ENCODE results near the gene CLEC7A.

- no peak for TF ChIP-seq POLR2AphosphoS5 (IDR thresholded peaks at IDR 0.05; ENCODE audit: low read depth)
- no peak for TF ChIP-seq GABPA (IDR thresholded peaks at IDR 0.05; ENCODE audit: low read depth)
- TF ChIP-seq, protein P1, sequence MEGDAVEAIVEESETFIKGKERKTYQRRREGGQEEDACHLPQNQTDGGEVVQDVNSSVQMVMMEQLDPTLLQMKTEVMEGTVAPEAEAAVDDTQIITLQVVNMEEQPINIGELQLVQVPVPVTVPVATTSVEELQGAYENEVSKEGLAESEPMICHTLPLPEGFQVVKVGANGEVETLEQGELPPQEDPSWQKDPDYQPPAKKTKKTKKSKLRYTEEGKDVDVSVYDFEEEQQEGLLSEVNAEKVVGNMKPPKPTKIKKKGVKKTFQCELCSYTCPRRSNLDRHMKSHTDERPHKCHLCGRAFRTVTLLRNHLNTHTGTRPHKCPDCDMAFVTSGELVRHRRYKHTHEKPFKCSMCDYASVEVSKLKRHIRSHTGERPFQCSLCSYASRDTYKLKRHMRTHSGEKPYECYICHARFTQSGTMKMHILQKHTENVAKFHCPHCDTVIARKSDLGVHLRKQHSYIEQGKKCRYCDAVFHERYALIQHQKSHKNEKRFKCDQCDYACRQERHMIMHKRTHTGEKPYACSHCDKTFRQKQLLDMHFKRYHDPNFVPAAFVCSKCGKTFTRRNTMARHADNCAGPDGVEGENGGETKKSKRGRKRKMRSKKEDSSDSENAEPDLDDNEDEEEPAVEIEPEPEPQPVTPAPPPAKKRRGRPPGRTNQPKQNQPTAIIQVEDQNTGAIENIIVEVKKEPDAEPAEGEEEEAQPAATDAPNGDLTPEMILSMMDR (IDR thresholded peaks at IDR 0.05; ENCODE audit: insufficient read depth, low read length) = no peak
- no peak for TF ChIP-seq REST (IDR thresholded peaks at IDR 0.05; ENCODE audit: insufficient replicate concordance, low read depth)
These were observed 16.1 kb downstream of the CLEC7A start for GRCh38 chr12:10113920-10114319.
